Panc1 (cell line): ENCODE measurements around the gene PSENEN. TPM values are rescaled to one million over a fixed set of nuclear protein-coding genes. Genes with fewer than 3 reads are reported as not detected.
"Not testable (repeated sequence)": the region's sequence is repeated elsewhere in the genome, so short reads cannot be mapped to it uniquely, and the experiment has no call there.

Source experiments
- ATAC-seq: fragments of 200-7000 bp; cut with Tn5 transposase; 2 replicates; pipeline ENCODE4 v1.9.1; 2020; ENCODE audit warnings: mild to moderate bottlenecking, moderate library complexity
- BruUV-seq: library from RNA; stranded (reverse); fragments of 400-500 nt; replicated peaks from 2 replicates; lab custom pipeline; 2021; lab: Mats Ljungman, UMichigan
- CTCF ChIA-PET: fragments of 300-600 bp; sonication (Branson Sonifier 250); formaldehyde crosslinking; loops from one replicate; lab custom pipeline; 2022; ENCODE audit warnings: antibody characterized with exemption; lab: Charles Lee
- POLR2A ChIA-PET: fragments of 300-600 bp; sonication (Branson Sonifier 250); formaldehyde crosslinking; loops from one replicate; lab custom pipeline; 2022; ENCODE audit warnings: antibody characterized with exemption; lab: Charles Lee
- DNase-seq: peaks from one replicate; pipeline ENCODE4 v3.0.0-alpha.2; 2010; ENCODE audit warnings: low read depth, low spot score
- H3K27ac ChIP-seq: 2 replicates; pipeline ENCODE4 v1.5.1; 2011; ENCODE audit warnings: mild to moderate bottlenecking, low read length, inconsistent platforms
- H3K27me3 ChIP-seq: fragments of 200-500 bp; sonication (Bioruptor generic); 2 replicates; pipeline ENCODE4 v1.6.0; 2014; ENCODE audit warnings: low read length, inconsistent platforms; ENCODE audit not compliant: control insufficient read depth, insufficient read depth
- H3K36me3 ChIP-seq: fragments of 200-500 bp; sonication (Bioruptor generic); 2 replicates; pipeline ENCODE4 v1.5.1; 2014; ENCODE audit warnings: inconsistent platforms, mild to moderate bottlenecking, low read length, moderate library complexity; ENCODE audit not compliant: control insufficient read depth, insufficient read depth
- H3K4me1 ChIP-seq: 2 replicates; pipeline ENCODE4 v1.5.1; 2011; ENCODE audit warnings: inconsistent platforms, mild to moderate bottlenecking, low read length, moderate library complexity; ENCODE audit not compliant: control insufficient read depth, insufficient read depth
- H3K4me3 ChIP-seq, 2 experiments: 2 replicates each; pipeline ENCODE4 v1.5.1; 2011 to 2012; ENCODE audit warnings: low read depth in 2 of 2, low read length in 2 of 2, mild to moderate bottlenecking in 2 of 2, inconsistent platforms in 1 of 2, moderate library complexity in 1 of 2
- H3K9me3 ChIP-seq: fragments of 200-500 bp; sonication (Bioruptor generic); 2 replicates; pipeline ENCODE4 v1.5.1; 2014; ENCODE audit warnings: low read depth, mild to moderate bottlenecking, inconsistent platforms, low read length, moderate library complexity; ENCODE audit not compliant: control insufficient read depth, insufficient read depth
- in situ Hi-C: cut with HindIII; loops from 2 replicates; pipeline ENCODE4 v1.10.0; 2016; ENCODE audit warnings: low sequenced_read_pairs, low pct_unique_long_range_greater_than_20kb
- intact Hi-C: fragments of 100-400 bp; cut with micrococcal nuclease; formaldehyde crosslinking; loops from one replicate; pipeline ENCODE4 v1.10.0; 2022; ENCODE audit not compliant: unreplicated experiment
- total RNA-seq: library from RNA; stranded (reverse); gene quantifications from one replicate; pipeline ENCODE4 v1.2.1, GENCODE V29; 2021; ENCODE audit not compliant: unreplicated experiment

The PSENEN gene
- total RNA-seq, 1 experiment from 2014 or later, result 169 TPM

- H3K27me3 ChIP-seq, CTCF ChIA-PET, H3K4me3 ChIP-seq, DNase-seq, intact Hi-C loops, H3K36me3 ChIP-seq, BruUV-seq, in situ Hi-C loops, H3K9me3 ChIP-seq, H3K27ac ChIP-seq, H3K4me1 ChIP-seq, POLR2A ChIA-PET, ATAC-seq: not testable (repeated sequence)
Observed at GRCh38 chr19:35795564-35795963, 50.1 kb downstream of the PSENEN start.

Other genes with a start within 250 kb of the PSENEN start
- gene DMKN, start 232.0 kb upstream of the PSENEN start, total RNA-seq, result 5.6 TPM
- gene SBSN, start 217.3 kb upstream of the PSENEN start, total RNA-seq, result 0.39 TPM
- not detected for gene GAPDHS, start 212.2 kb upstream of the PSENEN start, total RNA-seq
- 157 TPM for gene TMEM147, start 200.0 kb upstream of the PSENEN start, total RNA-seq
- gene ATP4A, start 182.0 kb upstream of the PSENEN start, total RNA-seq, result not detected
- not detected for gene PMIS2, start 159.5 kb upstream of the PSENEN start, total RNA-seq
- 23.2 TPM for gene HAUS5, start 132.9 kb upstream of the PSENEN start, total RNA-seq
- gene RBM42, start 116.6 kb upstream of the PSENEN start, total RNA-seq, result 180 TPM
- gene ETV2, start 103.9 kb upstream of the PSENEN start, total RNA-seq, result 2.8 TPM
- 835 TPM for gene COX6B1, start 97.3 kb upstream of the PSENEN start, total RNA-seq
- gene UPK1A, start 79.1 kb upstream of the PSENEN start, total RNA-seq, result 0.67 TPM
- not detected for gene ZBTB32, start 41.1 kb upstream of the PSENEN start, total RNA-seq
- 68.8 TPM for gene KMT2B, start 27.6 kb upstream of the PSENEN start, total RNA-seq
- 12.5 TPM for gene IGFLR1, start 3.2 kb upstream of the PSENEN start, total RNA-seq
- 29.8 TPM for gene U2AF1L4, start 233 bp upstream of the PSENEN start, total RNA-seq
- gene LIN37, start 2.9 kb downstream of the PSENEN start, total RNA-seq, result 23.5 TPM
- 0.87 TPM for gene HSPB6, start 11.4 kb downstream of the PSENEN start, total RNA-seq
- gene PROSER3, start 12.5 kb downstream of the PSENEN start, total RNA-seq, result 63.9 TPM
- gene ARHGAP33, start 29.9 kb downstream of the PSENEN start, total RNA-seq, result 35.8 TPM
- not detected for gene PRODH2, start 67.2 kb downstream of the PSENEN start, total RNA-seq
- gene NPHS1, start 106.9 kb downstream of the PSENEN start, total RNA-seq, result 0.67 TPM
- gene KIRREL2, start 111.3 kb downstream of the PSENEN start, total RNA-seq, result 5.0 TPM
- 74.6 TPM for gene APLP1, start 122.9 kb downstream of the PSENEN start, total RNA-seq
- gene NFKBID, start 154.9 kb downstream of the PSENEN start, total RNA-seq, result 20.5 TPM
- gene HCST, start 156.9 kb downstream of the PSENEN start, total RNA-seq, result 2.9 TPM
- not detected for gene TYROBP, start 162.6 kb downstream of the PSENEN start, total RNA-seq
- 16.7 TPM for gene LRFN3, start 190.7 kb downstream of the PSENEN start, total RNA-seq
- gene SDHAF1, start 249.5 kb downstream of the PSENEN start, total RNA-seq, result 19.0 TPM